Trophoblast cell (in vitro differentiated cells and primary cell): Measurements from ENCODE around the gene PORCN.
A peak's percentile ranks its signal among the peaks of the same experiment; 100 is the strongest.

Experiments used
- DNase-seq, 2 donors: peaks; one replicate each; pipeline ENCODE4 v3.0.0-alpha.2; 2016
- H2AFZ ChIP-seq: 2 replicates; pipeline ENCODE4 v1.6.1; 2013; ENCODE audit warnings: low read length, moderate library complexity, mild to moderate bottlenecking; ENCODE audit not compliant: insufficient read depth, poor library complexity
- H2AK5ac ChIP-seq: 2 replicates; pipeline ENCODE4 v1.6.1; 2013; ENCODE audit warnings: mild to moderate bottlenecking, low read length
- H2BK120ac ChIP-seq: 2 replicates; pipeline ENCODE4 v1.6.1; 2013; ENCODE audit warnings: low read length, mild to moderate bottlenecking, moderate library complexity; ENCODE audit not compliant: insufficient read depth, poor library complexity
- H2BK12ac ChIP-seq: 2 replicates; pipeline ENCODE4 v1.6.1; 2013; ENCODE audit warnings: mild to moderate bottlenecking, low read length, moderate library complexity
- H2BK5ac ChIP-seq: 2 replicates; pipeline ENCODE4 v1.6.1; 2013; ENCODE audit warnings: low read length, low read depth, moderate library complexity, mild to moderate bottlenecking; ENCODE audit not compliant: poor library complexity
- H3K14ac ChIP-seq: 2 replicates; pipeline ENCODE4 v1.6.1; 2013; ENCODE audit warnings: mild to moderate bottlenecking, low read length
- H3K18ac ChIP-seq: 2 replicates; pipeline ENCODE4 v1.6.1; 2013; ENCODE audit warnings: mild to moderate bottlenecking, low read length
- H3K23ac ChIP-seq: 2 replicates; pipeline ENCODE4 v1.6.1; 2013; ENCODE audit warnings: low read length
- H3K27ac ChIP-seq: 2 replicates; pipeline ENCODE4 v1.5.1; 2013; ENCODE audit warnings: low read depth, mild to moderate bottlenecking, inconsistent platforms, low read length, moderate library complexity
- H3K27me3 ChIP-seq: 2 replicates; pipeline ENCODE4 v1.6.1; 2013; ENCODE audit warnings: inconsistent platforms, mild to moderate bottlenecking, low read length, moderate library complexity; ENCODE audit not compliant: insufficient read depth
- H3K36me3 ChIP-seq, 2 experiments: 1 replicate in 1 of 2; 2 replicates in 1 of 2; pipeline ENCODE4 v1.6.1; 2013; ENCODE audit warnings: low read length in 2 of 2, mild to moderate bottlenecking in 2 of 2, moderate library complexity in 1 of 2; ENCODE audit not compliant: insufficient read depth in 2 of 2, control insufficient read depth in 1 of 2
- H3K4ac ChIP-seq: 2 replicates; pipeline ENCODE4 v1.6.1; 2013; ENCODE audit warnings: low read depth, mild to moderate bottlenecking, low read length, moderate library complexity
- H3K4me1 ChIP-seq, 2 experiments: 1 replicate in 1 of 2; 2 replicates in 1 of 2; pipeline ENCODE4 v1.6.1; 2013; ENCODE audit warnings: low read length in 2 of 2, mild to moderate bottlenecking in 2 of 2, moderate library complexity in 1 of 2; ENCODE audit not compliant: insufficient read depth in 2 of 2, control insufficient read depth in 1 of 2
- H3K4me2 ChIP-seq: 2 replicates; pipeline ENCODE4 v1.6.1; 2013; ENCODE audit warnings: inconsistent platforms, mild to moderate bottlenecking, low read length, moderate library complexity
- H3K4me3 ChIP-seq: 2 replicates; pipeline ENCODE4 v1.5.1; 2013; ENCODE audit warnings: mild to moderate bottlenecking, low read depth, low read length, inconsistent platforms
- H3K79me1 ChIP-seq: one replicate; pipeline ENCODE4 v1.6.1; 2013; ENCODE audit warnings: low read length
- H3K79me2 ChIP-seq: 2 replicates; pipeline ENCODE4 v1.6.1; 2013; ENCODE audit warnings: low read length, mild to moderate bottlenecking; ENCODE audit not compliant: control insufficient read depth, insufficient read depth, poor library complexity
- H3K9ac ChIP-seq: 2 replicates; pipeline ENCODE4 v1.6.1; 2013; ENCODE audit warnings: mild to moderate bottlenecking, low read length
- H3K9me3 ChIP-seq: 2 replicates; pipeline ENCODE4 v1.6.1; 2013; ENCODE audit warnings: low read depth, mild to moderate bottlenecking, control low read depth, inconsistent platforms, low read length; ENCODE audit not compliant: insufficient read depth
- H4K12ac ChIP-seq: 2 replicates; pipeline ENCODE4 v1.6.1; 2013; ENCODE audit warnings: low read depth, mild to moderate bottlenecking, low read length, moderate library complexity
- H4K8ac ChIP-seq: 2 replicates; pipeline ENCODE4 v1.6.1; 2013; ENCODE audit warnings: low read depth, mild to moderate bottlenecking, low read length, moderate library complexity
- H4K91ac ChIP-seq: one replicate; pipeline ENCODE4 v1.6.1; 2013; ENCODE audit warnings: low read depth, mild to moderate bottlenecking, low read length, moderate library complexity
- WGBS: extraction: QIAGEN DNeasy Blood & Tissue Kit; methylation state at CpG from one replicate; pipeline ENCODE4 v1.1.7; 2013; ENCODE audit warnings: missing lambda C conversion rate; ENCODE audit not compliant: insufficient read length, insufficient coverage; ENCODE audit errors: extremely low coverage; 5-methylcytosine and 5-hydroxymethylcytosine counted together

The PORCN gene

DNA sequence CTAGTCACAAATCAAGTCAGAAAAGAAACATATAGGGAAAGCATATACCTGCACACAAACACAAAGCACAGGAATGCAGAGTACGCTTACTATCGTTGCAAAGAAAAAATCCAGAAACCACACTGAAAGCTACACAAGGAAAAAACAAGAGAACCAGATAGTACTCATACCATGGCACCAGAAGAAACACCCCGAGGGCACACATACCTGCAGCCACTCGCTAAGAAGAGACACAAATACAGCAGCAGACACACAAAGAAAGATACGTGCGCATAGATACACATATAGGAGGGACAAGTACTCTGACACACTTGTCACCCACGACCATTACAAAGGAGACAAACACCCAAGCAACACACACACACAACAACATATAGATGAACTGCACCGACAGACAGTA lies 37.3 kb upstream of the PORCN start:
- no peak overlapping the region for H4K8ac ChIP-seq
- H3K79me2 ChIP-seq = peaks cover 8% of the 10 kb centered on the region
- H2BK5ac ChIP-seq = no peak overlapping the region
- H2BK120ac ChIP-seq = no peak overlapping the region
- no CpG with 5 or more reads among the region's 8 CpGs for WGBS
- no peak overlapping the region for H3K4me2 ChIP-seq
- H4K91ac ChIP-seq = no peak overlapping the region
- H3K4me1 ChIP-seq = peaks cover 8 to 22% of the 10 kb centered on the region in 2 experiments
- no peak overlapping the region for H3K4me3 ChIP-seq
- no peak overlapping the region for H3K18ac ChIP-seq
- H3K9ac ChIP-seq = no peak overlapping the region
- H3K36me3 ChIP-seq = no peaks in the 10 kb centered on the region
- no peak overlapping the region for H2AK5ac ChIP-seq
- H3K79me1 ChIP-seq = peaks cover 9% of the 10 kb centered on the region
- no peak overlapping the region for H2AFZ ChIP-seq
- H3K27ac ChIP-seq = peak overlapping the region; percentile 39
- H4K12ac ChIP-seq = no peak overlapping the region
- H3K27me3 ChIP-seq = no peaks in the 10 kb centered on the region
- H3K9me3 ChIP-seq = no peaks in the 10 kb centered on the region
- DNase-seq = peak; percentile 71 to 86
- H3K14ac ChIP-seq = no peak overlapping the region
- H3K23ac ChIP-seq = no peak overlapping the region
- no peak overlapping the region for H3K4ac ChIP-seq
- no peak overlapping the region for H2BK12ac ChIP-seq

DNA sequence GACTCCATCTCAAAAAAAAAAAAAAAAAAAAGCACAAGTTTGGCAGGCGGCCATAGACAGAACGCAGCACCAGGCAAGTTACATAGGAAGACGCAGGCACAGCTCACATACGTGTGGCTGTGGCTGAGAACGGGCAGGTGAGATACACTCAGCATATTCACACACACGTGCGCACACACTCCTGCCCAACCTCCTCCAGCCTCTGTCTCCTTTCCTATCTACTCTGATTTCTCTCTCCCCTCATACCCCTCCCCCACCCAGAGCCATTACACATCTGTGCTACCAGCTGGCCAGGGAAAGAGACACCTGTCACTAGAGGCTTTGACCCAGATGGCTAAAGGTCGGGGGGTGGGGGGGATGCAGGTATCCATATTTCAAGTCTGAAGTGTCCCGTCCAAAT lies 36.6 kb upstream of the PORCN start:
- peak overlapping the region; percentile 41 for H4K91ac ChIP-seq
- peak overlapping the region; percentile 71 for H2BK12ac ChIP-seq
- DNase-seq = no peak
- no peak overlapping the region for H2BK120ac ChIP-seq
- H3K27me3 ChIP-seq = no peaks in the 10 kb centered on the region
- H3K4me1 ChIP-seq = peaks cover 8 to 25% of the 10 kb centered on the region in 2 experiments
- H3K79me2 ChIP-seq = peaks cover 8% of the 10 kb centered on the region
- peaks cover 9% of the 10 kb centered on the region for H3K79me1 ChIP-seq
- H3K4me2 ChIP-seq = no peak overlapping the region
- no peak overlapping the region for H3K9ac ChIP-seq
- no peak overlapping the region for H3K27ac ChIP-seq
- no peak overlapping the region for H4K12ac ChIP-seq
- no peaks in the 10 kb centered on the region for H3K36me3 ChIP-seq
- no peak overlapping the region for H3K4ac ChIP-seq
- no peak overlapping the region for H2AFZ ChIP-seq
- H3K14ac ChIP-seq = peak overlapping the region; percentile 25
- H2BK5ac ChIP-seq = no peak overlapping the region
- no peak overlapping the region for H4K8ac ChIP-seq
- no CpG with 5 or more reads among the region's 9 CpGs for WGBS
- H3K18ac ChIP-seq = no peak overlapping the region
- H3K9me3 ChIP-seq = no peaks in the 10 kb centered on the region
- peak overlapping the region; percentile 38 for H2AK5ac ChIP-seq
- no peak overlapping the region for H3K23ac ChIP-seq
- no peak overlapping the region for H3K4me3 ChIP-seq

DNA sequence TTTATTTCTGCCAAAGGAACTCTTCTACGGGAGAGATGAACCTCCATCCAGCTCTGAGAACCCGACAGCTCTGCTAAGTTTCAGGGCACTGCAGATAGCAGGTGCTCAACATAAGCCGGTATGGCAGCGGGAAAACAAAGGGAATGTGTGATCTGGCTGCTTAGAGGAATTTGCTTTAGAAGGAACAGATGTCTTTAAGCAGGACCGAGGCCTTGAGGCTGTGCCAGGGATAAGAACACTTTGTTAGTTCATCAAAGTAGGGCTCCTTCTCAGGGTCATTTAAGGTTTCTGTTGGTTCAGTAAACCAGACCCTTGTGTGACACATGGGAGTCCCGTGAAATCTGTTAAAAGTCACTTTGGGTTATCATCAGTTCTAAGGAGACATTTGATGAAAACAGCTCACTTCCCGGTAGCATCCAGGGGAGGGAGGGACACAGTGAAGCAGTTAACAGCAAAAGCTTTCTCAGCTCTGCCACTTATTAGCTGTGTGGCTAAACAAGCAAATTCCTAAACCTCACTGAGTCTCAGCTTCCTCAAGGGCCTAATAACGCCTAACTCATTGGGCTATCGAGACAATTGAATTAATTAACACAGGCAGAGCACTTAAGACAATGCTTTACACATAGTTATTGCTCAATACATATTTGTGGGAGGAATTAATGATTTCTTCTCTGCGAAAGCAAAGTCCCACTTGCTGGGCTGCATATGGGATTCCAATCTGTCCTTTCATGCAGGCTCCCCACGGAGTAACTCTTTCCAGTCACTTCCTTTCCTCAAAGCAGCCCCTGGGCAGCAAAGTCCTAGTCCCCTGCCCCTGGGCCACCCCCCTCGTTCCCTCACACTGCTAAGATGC lies 35.7 kb upstream of the PORCN start:
- Histone ChIP-seq H3K36me3 (peaks cover 0 to 4% of the 10 kb centered on the region in 2 experiments), H3K18ac (no peak overlapping the region), H4K12ac (no peak overlapping the region), H3K79me1 (peaks cover 9% of the 10 kb centered on the region), H3K4me1 (peaks cover 8 to 25% of the 10 kb centered on the region in 2 experiments), H3K23ac (no peak overlapping the region), H2BK12ac (peak overlapping the region; percentile 31), H3K4me2 (no peak overlapping the region), H3K79me2 (peaks cover 8% of the 10 kb centered on the region), H3K27me3 (no peaks in the 10 kb centered on the region), H3K9me3 (no peaks in the 10 kb centered on the region), H2AK5ac (no peak overlapping the region), H3K14ac (no peak overlapping the region), H3K27ac (no peak overlapping the region), H4K8ac (no peak overlapping the region), H4K91ac (peak overlapping the region; percentile 10), H3K4ac (no peak overlapping the region), H3K9ac (no peak overlapping the region), H2BK5ac (no peak overlapping the region), H2BK120ac (no peak overlapping the region), H2AFZ (no peak overlapping the region), H3K4me3 (no peak overlapping the region)
- DNase-seq = no peak
- WGBS = no CpG with 5 or more reads among the region's 12 CpGs

DNA sequence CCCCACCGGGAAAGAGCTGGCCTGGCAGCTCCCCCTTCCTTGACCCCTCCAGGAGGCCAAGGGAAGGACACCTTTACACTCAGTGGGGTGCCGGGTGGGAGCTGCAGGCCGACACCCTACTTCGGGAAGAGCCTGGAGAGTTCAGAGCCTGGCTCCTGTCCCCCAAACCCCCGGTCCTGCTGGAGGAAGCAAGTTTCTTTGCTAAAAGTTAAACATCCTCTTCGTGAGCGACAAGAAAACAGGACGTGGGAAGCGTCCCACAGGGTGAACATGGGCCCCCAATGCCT lies 35.1 kb upstream of the PORCN start:
- H3K18ac ChIP-seq = no peak overlapping the region
- peak overlapping the region; percentile 10 for H4K91ac ChIP-seq
- no peak overlapping the region for H2AFZ ChIP-seq
- H3K27ac ChIP-seq = no peak overlapping the region
- no peak overlapping the region for H4K8ac ChIP-seq
- H2BK12ac ChIP-seq = peak overlapping the region; percentile 31
- H3K4me1 ChIP-seq = peaks cover 8 to 25% of the 10 kb centered on the region in 2 experiments
- H3K9me3 ChIP-seq = no peaks in the 10 kb centered on the region
- no CpG with 5 or more reads among the region's 9 CpGs for WGBS
- no peak for DNase-seq
- H3K27me3 ChIP-seq = no peaks in the 10 kb centered on the region
- no peak overlapping the region for H3K4ac ChIP-seq
- no peak overlapping the region for H3K14ac ChIP-seq
- H3K79me1 ChIP-seq = peaks cover 9% of the 10 kb centered on the region
- H3K36me3 ChIP-seq = peaks cover 2 to 6% of the 10 kb centered on the region in 2 experiments
- H2BK120ac ChIP-seq = no peak overlapping the region
- H3K79me2 ChIP-seq = peaks cover 8% of the 10 kb centered on the region
- no peak overlapping the region for H3K9ac ChIP-seq
- no peak overlapping the region for H3K23ac ChIP-seq
- H3K4me2 ChIP-seq = no peak overlapping the region
- H3K4me3 ChIP-seq = no peak overlapping the region
- no peak overlapping the region for H4K12ac ChIP-seq
- H2BK5ac ChIP-seq = no peak overlapping the region
- H2AK5ac ChIP-seq = no peak overlapping the region
